H9 (cell line): ENCODE results near the gene TMEM176B. TPM values are rescaled to one million over a fixed set of nuclear protein-coding genes. Genes with fewer than 3 reads are reported as not detected.
A peak's percentile ranks its signal among the peaks of the same experiment; 100 is the strongest.

Experiments
- DNase-seq: peaks from one replicate; pipeline ENCODE4 v3.0.0-alpha.2; 2017
- H2AFZ ChIP-seq: one replicate; pipeline ENCODE4 v1.6.1; 2013; ENCODE audit warnings: mild to moderate bottlenecking, low read length, control low read depth, moderate library complexity
- H2AK5ac ChIP-seq: 2 replicates; pipeline ENCODE4 v1.6.1; 2013; ENCODE audit warnings: low read length, control low read depth, mixed read lengths; ENCODE audit not compliant: insufficient read length
- H2BK120ac ChIP-seq: one replicate; pipeline ENCODE4 v1.6.1; 2013; ENCODE audit warnings: low read depth, mild to moderate bottlenecking, low read length, control low read depth, inconsistent platforms; ENCODE audit not compliant: poor library complexity, severe bottlenecking
- H2BK12ac ChIP-seq: 2 replicates; pipeline ENCODE4 v1.6.1; 2013; ENCODE audit warnings: low read length, control low read depth, mixed read lengths, low read depth; ENCODE audit not compliant: insufficient read length
- H2BK15ac ChIP-seq: 2 replicates; pipeline ENCODE4 v1.6.1; 2013; ENCODE audit warnings: low read depth, low read length, control low read depth
- H2BK20ac ChIP-seq: one replicate; pipeline ENCODE4 v1.6.1; 2013; ENCODE audit warnings: low read depth, mild to moderate bottlenecking, low read length, control low read depth, inconsistent platforms; ENCODE audit not compliant: poor library complexity, severe bottlenecking
- H2BK5ac ChIP-seq: 2 replicates; pipeline ENCODE4 v1.6.1; 2013; ENCODE audit warnings: low read length, control low read depth, mixed read lengths; ENCODE audit not compliant: insufficient read length
- H3K14ac ChIP-seq: 2 replicates; pipeline ENCODE4 v1.6.1; 2013; ENCODE audit warnings: low read length, control low read depth; ENCODE audit not compliant: insufficient read depth
- H3K18ac ChIP-seq: 2 replicates; pipeline ENCODE4 v1.6.1; 2013; ENCODE audit warnings: low read depth, mild to moderate bottlenecking, mixed read lengths, low read length, control low read depth; ENCODE audit not compliant: insufficient read length
- H3K23ac ChIP-seq: 2 replicates; pipeline ENCODE4 v1.6.1; 2013; ENCODE audit warnings: low read length, control low read depth, mixed read lengths, low read depth; ENCODE audit not compliant: insufficient read length
- H3K23me2 ChIP-seq: 2 replicates; pipeline ENCODE4 v1.6.1; 2013; ENCODE audit warnings: low read depth, mild to moderate bottlenecking, mixed read lengths, low read length, control low read depth; ENCODE audit not compliant: insufficient read length, poor library complexity, severe bottlenecking
- H3K27ac ChIP-seq: 2 replicates; pipeline ENCODE4 v1.5.1; 2013; ENCODE audit warnings: low read length, control low read depth, mixed read lengths, low read depth; ENCODE audit not compliant: insufficient read length
- H3K27me3 ChIP-seq: 2 replicates; pipeline ENCODE4 v1.6.1; 2013; ENCODE audit warnings: low read length, control low read depth, inconsistent platforms; ENCODE audit not compliant: insufficient read depth
- H3K4ac ChIP-seq: 2 replicates; pipeline ENCODE4 v1.6.1; 2013; ENCODE audit warnings: low read depth, mild to moderate bottlenecking, control low read depth, inconsistent platforms, low read length, moderate library complexity
- H3K4me1 ChIP-seq: 2 replicates; pipeline ENCODE4 v1.6.1; 2013; ENCODE audit warnings: low read length, control low read depth, inconsistent platforms; ENCODE audit not compliant: insufficient read depth
- H3K4me2 ChIP-seq: 2 replicates; pipeline ENCODE4 v1.6.1; 2013; ENCODE audit warnings: low read length, control low read depth, mixed read lengths; ENCODE audit not compliant: insufficient read length, insufficient read depth
- H3K56ac ChIP-seq: 2 replicates; pipeline ENCODE4 v1.6.1; 2013; ENCODE audit warnings: low read depth, mild to moderate bottlenecking, mixed read lengths, low read length, control low read depth; ENCODE audit not compliant: insufficient read length
- H3K79me1 ChIP-seq: 2 replicates; pipeline ENCODE4 v1.6.1; 2013; ENCODE audit warnings: low read depth, mild to moderate bottlenecking, moderate library complexity, low read length, control low read depth, inconsistent platforms; ENCODE audit not compliant: insufficient read depth, poor library complexity, severe bottlenecking
- H3K79me2 ChIP-seq: 2 replicates; pipeline ENCODE4 v1.6.1; 2013; ENCODE audit warnings: low read length, control low read depth, inconsistent platforms; ENCODE audit not compliant: insufficient read depth
- H3K9ac ChIP-seq: 2 replicates; pipeline ENCODE4 v1.6.1; 2013; ENCODE audit warnings: low read length, control low read depth, mixed read lengths; ENCODE audit not compliant: insufficient read length; ENCODE audit errors: extremely low read depth
- H3K9me3 ChIP-seq: one replicate; pipeline ENCODE4 v1.6.1; 2013; ENCODE audit warnings: low read depth, low read length, inconsistent platforms; ENCODE audit not compliant: control insufficient read depth
- H3T11ph ChIP-seq: one replicate; pipeline ENCODE4 v1.6.1; 2013; ENCODE audit warnings: mild to moderate bottlenecking, low read length, control low read depth, inconsistent platforms
- H4K20me1 ChIP-seq: one replicate; pipeline ENCODE4 v1.6.1; 2013; ENCODE audit not compliant: control insufficient read depth, insufficient read length, insufficient read depth
- H4K5ac ChIP-seq: 2 replicates; pipeline ENCODE4 v1.6.1; 2013; ENCODE audit warnings: low read depth, mild to moderate bottlenecking, mixed read lengths, low read length, control low read depth; ENCODE audit not compliant: insufficient read length
- H4K8ac ChIP-seq: replicated peaks from 2 replicates; pipeline ENCODE4 v1.6.1; 2013; ENCODE audit warnings: low read length, control low read depth, mixed read lengths, low read depth; ENCODE audit not compliant: insufficient read length
- H4K91ac ChIP-seq: 2 replicates; pipeline ENCODE4 v1.6.1; 2013; ENCODE audit warnings: low read depth, mild to moderate bottlenecking, moderate library complexity, mixed read lengths, low read length, control low read depth; ENCODE audit not compliant: insufficient read length
- H3K27ac Mint-ChIP-seq, 3 experiments: 2 replicates in 2 of 3; 3 replicates in 1 of 3; pipeline ENCODE4 v1.8.0; 2020 to 2021; ENCODE audit warnings: mixed read lengths in 3 of 3, mild to moderate bottlenecking in 1 of 3, moderate library complexity in 1 of 3
- H3K27me3 Mint-ChIP-seq: 2 replicates; pipeline ENCODE4 v1.8.0; 2021; ENCODE audit warnings: low read depth, mild to moderate bottlenecking, moderate library complexity, mixed read lengths
- H3K36me3 Mint-ChIP-seq, 3 experiments: 2 replicates in 2 of 3; 3 replicates in 1 of 3; pipeline ENCODE4 v1.8.0; 2020 to 2021; ENCODE audit warnings: low read depth in 3 of 3, mixed read lengths in 3 of 3; ENCODE audit not compliant: insufficient read depth in 1 of 3
- H3K4me1 Mint-ChIP-seq, 2 experiments: 2 replicates each; pipeline ENCODE4 v1.8.0; 2020; ENCODE audit warnings: mixed read lengths in 2 of 2
- H3K4me3 Mint-ChIP-seq, 2 experiments: 2 replicates in 1 of 2; 3 replicates in 1 of 2; pipeline ENCODE4 v1.8.0; 2020 to 2021; ENCODE audit warnings: mild to moderate bottlenecking in 2 of 2, mixed read lengths in 2 of 2, moderate library complexity in 1 of 2
- H3K9me3 Mint-ChIP-seq, 2 experiments: 2 replicates in 1 of 2; 3 replicates in 1 of 2; pipeline ENCODE4 v1.8.0; 2020; ENCODE audit warnings: mild to moderate bottlenecking in 2 of 2, mixed read lengths in 2 of 2, moderate library complexity in 1 of 2
- WGBS: extraction: QIAGEN DNeasy Blood & Tissue Kit; methylation state at CpG from one replicate; pipeline ENCODE4 v1.1.7; 2013; ENCODE audit warnings: missing lambda C conversion rate, low lambda C conversion rate, mixed read lengths; ENCODE audit not compliant: insufficient read length; ENCODE audit errors: extremely low coverage; 5-methylcytosine and 5-hydroxymethylcytosine counted together
- total RNA-seq: library from RNA; stranded (reverse); gene quantifications from 2 replicates; pipeline ENCODE4 v1.2.1, GENCODE V29; 2021
- TF ChIP-seq, protein P1 (sequence below): fragments of 200-600 bp; sonication (generic); conservative IDR thresholded peaks from 3 replicates; pipeline ENCODE4 v1.8.0; 2021; ENCODE audit warnings: antibody characterized with exemption, mild to moderate bottlenecking

TMEM176B gene
- total RNA-seq, 1 experiment from 2014 or later, result 0.85 TPM

DNA sequence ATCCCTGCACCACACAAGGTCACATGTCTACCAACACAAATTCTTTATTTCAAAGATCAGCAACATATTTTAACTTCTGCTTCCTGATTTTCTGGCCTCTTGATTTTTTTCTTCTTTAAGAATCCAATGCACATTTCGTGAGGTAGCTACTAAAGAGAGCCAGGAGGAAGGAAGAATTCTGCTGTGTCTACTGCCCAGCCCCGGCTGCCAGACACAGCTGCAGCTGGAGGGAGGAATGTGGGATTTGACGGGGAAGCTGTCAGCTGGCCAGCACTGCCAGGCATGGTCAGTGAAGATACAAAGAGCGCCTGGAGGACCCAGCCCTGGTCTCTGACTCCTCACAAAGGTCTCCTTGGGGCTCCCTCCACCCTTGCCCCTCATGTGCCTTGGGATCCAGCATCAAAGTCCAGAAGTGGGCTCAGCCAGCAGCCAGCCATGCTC, 45.3 kb upstream of the TMEM176B start:
- Mint-ChIP-seq H3K27ac (0 out of 7 replicates have a peak overlapping the region, but pooled peaks of 1 of the 3 experiments have one; percentile 45), H3K27me3 (peaks cover 30% of the 10 kb centered on the region), H3K36me3 (no peaks in the 10 kb centered on the region), H3K4me3 (no peak overlapping the region), H3K9me3 (no peaks in the 10 kb centered on the region), H3K4me1 (no peaks in the 10 kb centered on the region)
- no peak overlapping the region for H2AK5ac ChIP-seq
- no peak overlapping the region for H4K5ac ChIP-seq
- H3K4me2 ChIP-seq, result no peak overlapping the region
- no peak overlapping the region for H3T11ph ChIP-seq
- H2BK12ac ChIP-seq, result no peak overlapping the region
- H3K4me1 ChIP-seq, result no peaks in the 10 kb centered on the region
- H3K27ac ChIP-seq, result no peak overlapping the region
- no peak overlapping the region for H3K18ac ChIP-seq
- TF ChIP-seq, protein P1, sequence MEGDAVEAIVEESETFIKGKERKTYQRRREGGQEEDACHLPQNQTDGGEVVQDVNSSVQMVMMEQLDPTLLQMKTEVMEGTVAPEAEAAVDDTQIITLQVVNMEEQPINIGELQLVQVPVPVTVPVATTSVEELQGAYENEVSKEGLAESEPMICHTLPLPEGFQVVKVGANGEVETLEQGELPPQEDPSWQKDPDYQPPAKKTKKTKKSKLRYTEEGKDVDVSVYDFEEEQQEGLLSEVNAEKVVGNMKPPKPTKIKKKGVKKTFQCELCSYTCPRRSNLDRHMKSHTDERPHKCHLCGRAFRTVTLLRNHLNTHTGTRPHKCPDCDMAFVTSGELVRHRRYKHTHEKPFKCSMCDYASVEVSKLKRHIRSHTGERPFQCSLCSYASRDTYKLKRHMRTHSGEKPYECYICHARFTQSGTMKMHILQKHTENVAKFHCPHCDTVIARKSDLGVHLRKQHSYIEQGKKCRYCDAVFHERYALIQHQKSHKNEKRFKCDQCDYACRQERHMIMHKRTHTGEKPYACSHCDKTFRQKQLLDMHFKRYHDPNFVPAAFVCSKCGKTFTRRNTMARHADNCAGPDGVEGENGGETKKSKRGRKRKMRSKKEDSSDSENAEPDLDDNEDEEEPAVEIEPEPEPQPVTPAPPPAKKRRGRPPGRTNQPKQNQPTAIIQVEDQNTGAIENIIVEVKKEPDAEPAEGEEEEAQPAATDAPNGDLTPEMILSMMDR, result no peak
- no peak overlapping the region for H2BK120ac ChIP-seq
- H3K23ac ChIP-seq, result no peak overlapping the region
- no peak overlapping the region for H3K14ac ChIP-seq
- no peak overlapping the region for H4K91ac ChIP-seq
- H3K4ac ChIP-seq, result no peak overlapping the region
- H2AFZ ChIP-seq, result no peak overlapping the region
- no peak overlapping the region for H2BK5ac ChIP-seq
- H3K79me2 ChIP-seq, result no peaks in the 10 kb centered on the region
- H3K23me2 ChIP-seq, result no peaks in the 10 kb centered on the region
- no peak overlapping the region for H4K8ac ChIP-seq
- no peaks in the 10 kb centered on the region for H3K79me1 ChIP-seq
- H2BK15ac ChIP-seq, result no peak overlapping the region
- H3K9me3 ChIP-seq, result no peaks in the 10 kb centered on the region
- peak; percentile 21 for DNase-seq
- no peaks in the 10 kb centered on the region for H4K20me1 ChIP-seq
- no peak overlapping the region for H3K9ac ChIP-seq
- no peak overlapping the region for H2BK20ac ChIP-seq
- no peak overlapping the region for H3K56ac ChIP-seq
- H3K27me3 ChIP-seq, result no peaks in the 10 kb centered on the region
- no CpG with 5 or more reads among the region's 4 CpGs for WGBS
